ENCODE results near the gene AKAP14. TPM values are rescaled to one million over a fixed set of nuclear protein-coding genes. Genes with fewer than 3 reads are reported as not detected.
A peak's percentile ranks its signal among the peaks of the same experiment; 100 is the strongest.
"Not testable (repeated sequence)": the region's sequence is repeated elsewhere in the genome, so short reads cannot be mapped to it uniquely, and the experiment has no call there.

The AKAP14 gene
- not detected for total RNA-seq
- long read RNA-seq, donor 1: 0 reads
- long read RNA-seq, donor 2: 0 reads

DNA sequence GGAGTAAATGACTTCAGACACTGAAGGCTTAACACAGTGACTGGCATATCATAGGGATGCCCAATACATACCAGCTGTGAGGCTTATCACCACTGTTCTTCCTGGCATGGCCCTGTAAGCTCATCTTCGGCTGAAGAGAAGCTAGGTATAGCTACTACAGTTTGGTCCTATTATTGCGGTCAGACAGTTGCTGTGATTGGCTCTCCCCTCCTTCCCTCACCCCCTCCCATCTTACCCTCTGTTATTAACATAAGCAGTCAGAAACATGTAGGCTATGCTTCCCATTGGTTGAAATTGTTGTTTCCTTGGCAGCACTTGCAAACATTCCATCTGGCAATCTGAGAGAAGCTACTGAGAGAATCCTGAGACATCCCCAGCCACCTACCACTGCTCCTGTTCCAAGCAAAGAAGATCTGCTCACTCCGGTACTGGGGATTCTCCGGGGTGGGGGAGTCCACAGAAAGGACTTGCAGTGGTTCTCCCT is at the start of gene AKAP14:
Gene AKAP14, plus strand, starts transcription at position 51 of the 484 bp plus-strand sequence. CDS start 7,331 bp downstream, outside the sequence.
- intact Hi-C loops (cut with DNase I): no loop called here
- DNase-seq (ENCODE audit: low spot score): no peak

DNA sequence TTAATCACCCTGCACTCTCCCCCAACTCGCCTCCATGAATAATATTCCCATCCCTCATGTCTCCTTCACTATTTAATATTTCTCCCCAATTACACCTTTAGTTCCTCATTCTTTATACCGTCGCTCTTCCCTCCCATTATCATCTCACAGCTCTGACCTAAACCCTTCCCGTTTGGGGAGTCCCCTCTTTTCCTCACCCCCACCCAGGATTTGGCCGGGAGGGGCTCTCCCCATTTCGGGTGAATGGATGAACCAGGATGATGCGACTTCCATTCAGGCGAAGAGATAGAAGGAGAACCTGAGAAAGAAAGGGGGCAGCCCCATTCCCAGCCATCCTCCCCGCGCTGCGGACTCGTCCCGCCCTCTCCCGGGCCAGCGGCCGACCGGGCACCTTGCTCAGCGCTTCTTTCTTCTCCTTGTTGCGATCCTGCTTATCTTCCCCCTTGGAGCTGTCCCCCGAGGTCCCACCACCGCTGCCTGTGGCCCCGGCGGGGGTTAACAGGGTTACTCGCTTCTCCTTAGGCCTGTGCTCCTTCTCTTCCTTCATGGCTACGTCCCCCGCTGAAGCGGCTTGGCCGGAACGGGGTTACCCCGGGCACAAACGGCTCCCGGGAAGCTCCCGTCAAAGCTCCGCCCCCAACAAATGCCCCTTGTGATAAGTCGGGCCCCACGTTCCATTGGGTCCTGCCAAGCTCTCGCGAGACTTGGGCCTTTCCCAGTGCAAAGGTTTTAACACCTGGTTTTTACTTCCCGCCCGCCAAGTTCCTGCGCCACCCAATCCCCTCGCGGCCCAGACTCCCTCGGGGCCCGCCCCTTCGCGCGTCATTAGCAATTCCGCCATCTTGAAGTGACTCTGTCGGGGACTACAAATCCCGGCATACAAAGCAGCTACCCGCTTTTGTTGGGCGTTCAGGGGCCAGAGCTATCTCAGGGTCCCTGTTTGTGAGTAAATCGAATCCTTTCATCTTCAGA is 43.0 kb upstream of the AKAP14 start, which contains the start of gene UPF3B:
Gene UPF3B, minus strand, starts transcription at position 582 of the 972 bp plus-strand sequence. Its CDS starts 35 bp downstream, at position 547.
- DNase-seq (ENCODE audit: low spot score): peak; percentile 98
- intact Hi-C loops (cut with DNase I): no loop called here

DNA sequence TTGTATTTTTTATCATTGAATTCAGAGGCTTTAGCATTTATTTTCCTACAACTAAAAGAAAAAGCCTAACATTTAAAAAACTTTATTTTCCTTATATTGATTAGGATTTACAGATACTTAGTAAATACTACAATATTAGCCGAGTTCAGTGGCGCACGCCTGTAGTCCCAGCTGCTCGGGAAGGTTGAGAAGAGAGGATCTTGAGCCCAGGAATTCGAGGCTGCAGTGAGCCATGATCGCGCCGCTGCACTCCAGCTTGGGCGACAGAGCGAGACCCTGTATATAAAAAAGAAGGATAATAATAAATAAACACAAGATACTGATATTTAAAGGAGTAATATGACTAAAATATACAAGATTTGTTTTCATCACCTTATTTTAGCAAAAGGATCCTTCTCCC is 42.2 kb upstream of the AKAP14 start:
- intact Hi-C loops (cut with DNase I): no loop called here
- no peak for DNase-seq (ENCODE audit: low spot score)

DNA sequence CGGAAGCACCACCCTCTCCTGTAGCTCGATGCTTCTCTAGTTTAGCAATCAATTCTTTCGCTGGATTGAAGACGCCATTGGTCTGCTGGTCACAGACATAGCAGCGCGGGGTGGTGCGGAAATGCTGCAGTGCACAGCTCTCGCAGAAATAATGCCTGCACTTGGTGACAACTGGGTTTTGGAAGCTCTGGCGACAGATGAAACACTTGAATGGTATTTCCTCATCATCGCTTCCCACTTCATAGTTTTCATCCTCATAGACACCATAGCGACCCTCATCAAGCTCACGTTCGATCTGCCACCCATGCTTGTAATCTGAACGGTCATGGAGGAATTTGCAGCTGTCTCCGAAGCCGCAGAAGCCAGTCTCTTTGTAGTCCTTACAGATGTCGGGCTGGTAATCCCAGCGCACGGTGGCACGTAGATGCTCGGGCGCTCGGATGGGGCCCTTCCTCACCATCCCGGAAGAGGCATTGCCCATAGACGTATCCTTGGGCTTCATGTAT is 25.0 kb upstream of the AKAP14 start:
- intact Hi-C loops (cut with DNase I): loop anchor here in 1 of 2 donors (5.0 kb wide), 1 partner anchor 898 kb away; the partner anchor contains the start of gene LONRF3
- no peak for DNase-seq (ENCODE audit: low spot score)

DNA sequence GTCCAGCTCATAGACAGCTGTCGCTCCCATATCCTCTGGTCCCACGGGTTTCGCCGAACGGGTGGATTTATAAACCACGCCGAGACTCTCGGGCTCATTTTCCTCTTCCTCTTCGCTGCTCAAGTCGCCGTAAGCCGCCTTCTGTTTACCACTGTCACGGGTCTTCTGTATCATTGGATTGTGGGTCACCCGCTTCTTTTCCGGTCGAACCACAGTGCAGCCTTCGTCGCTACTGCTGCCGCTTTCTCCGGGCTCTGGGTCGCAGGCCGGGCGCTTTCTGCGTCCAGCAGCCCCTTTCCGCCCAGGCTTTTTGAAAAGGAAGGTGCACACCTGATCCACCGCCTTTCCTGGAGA is 24.5 kb upstream of the AKAP14 start:
- intact Hi-C loops (cut with DNase I): loop anchor here in 1 of 2 donors (5.0 kb wide), 1 partner anchor 899 kb away; the partner anchor contains the start of gene LONRF3
- no peak for DNase-seq (ENCODE audit: low spot score)

DNA sequence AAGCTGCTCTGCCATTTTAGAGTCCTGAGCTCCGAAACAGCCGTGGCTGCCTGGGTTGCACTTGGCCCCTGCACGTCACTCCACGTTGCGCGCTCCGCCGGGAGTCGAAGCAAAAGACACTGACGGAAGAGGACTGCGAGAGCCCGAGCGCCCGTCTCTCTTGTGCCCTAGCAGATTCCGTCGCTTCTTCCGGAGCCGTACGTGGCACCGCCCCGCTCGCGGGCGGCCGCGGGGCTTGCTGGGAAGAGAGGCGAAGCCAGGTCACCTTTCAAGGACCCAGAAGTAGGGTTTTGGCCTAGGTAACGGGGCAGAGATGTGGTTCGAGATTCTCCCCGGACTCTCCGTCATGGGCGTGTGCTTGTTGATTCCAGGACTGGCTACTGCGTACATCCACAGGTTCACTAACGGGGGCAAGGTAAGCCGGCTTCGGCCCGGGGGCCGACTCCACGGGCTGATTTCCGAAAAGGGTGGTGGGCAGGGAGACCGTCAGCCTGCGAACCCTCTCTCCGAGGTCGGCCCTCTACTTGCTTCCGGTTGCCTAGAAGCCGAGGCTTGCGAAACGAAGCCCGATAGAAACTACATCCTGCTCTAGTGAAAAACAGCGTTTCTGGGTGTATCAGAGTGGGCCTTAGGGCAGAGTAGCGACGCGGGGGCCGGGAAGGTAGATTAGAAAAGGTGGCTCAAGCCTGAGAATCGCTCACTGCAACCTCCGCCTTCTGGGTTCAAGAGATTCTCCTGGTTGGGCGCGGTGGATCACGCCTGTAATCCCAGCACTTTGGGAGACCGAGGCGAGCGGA is 23.9 kb upstream of the AKAP14 start, which contains the start of the genes NDUFA1 and RNF113A:
Gene NDUFA1, plus strand, starts transcription at position 234 of the 797 bp plus-strand sequence. Its CDS starts 80 bp downstream, at position 314.
Gene RNF113A, minus strand, starts transcription at position 135 of the 797 bp plus-strand sequence. Its CDS starts 120 bp downstream, at position 15.
- intact Hi-C loops (cut with DNase I): loop anchor here in 1 of 2 donors (5.0 kb wide), 1 partner anchor 899 kb away; the partner anchor contains the start of gene LONRF3
- DNase-seq (ENCODE audit: low spot score): peak; percentile 95

DNA sequence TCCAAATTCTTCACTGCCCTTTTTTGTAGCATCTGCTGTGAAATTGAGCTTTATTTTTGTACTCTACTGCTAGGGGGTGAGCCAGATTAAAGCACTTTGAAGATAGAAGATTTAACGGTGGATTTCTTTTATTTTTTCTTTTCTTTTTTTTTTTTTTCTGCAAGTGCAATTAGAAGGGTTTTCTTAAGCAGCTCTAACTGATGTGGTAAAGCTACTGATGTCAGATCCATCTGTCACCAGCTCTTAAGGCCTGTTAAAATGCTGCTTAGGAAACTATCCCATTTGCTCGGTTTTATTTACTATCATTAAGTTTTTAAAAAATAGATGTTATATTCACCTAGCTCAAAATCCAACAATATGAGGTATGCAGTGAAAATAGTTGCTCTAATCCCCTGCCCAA is 17.0 kb upstream of the AKAP14 start:
- intact Hi-C loops (cut with DNase I): no loop called here
- no peak for DNase-seq (ENCODE audit: low spot score)

DNA sequence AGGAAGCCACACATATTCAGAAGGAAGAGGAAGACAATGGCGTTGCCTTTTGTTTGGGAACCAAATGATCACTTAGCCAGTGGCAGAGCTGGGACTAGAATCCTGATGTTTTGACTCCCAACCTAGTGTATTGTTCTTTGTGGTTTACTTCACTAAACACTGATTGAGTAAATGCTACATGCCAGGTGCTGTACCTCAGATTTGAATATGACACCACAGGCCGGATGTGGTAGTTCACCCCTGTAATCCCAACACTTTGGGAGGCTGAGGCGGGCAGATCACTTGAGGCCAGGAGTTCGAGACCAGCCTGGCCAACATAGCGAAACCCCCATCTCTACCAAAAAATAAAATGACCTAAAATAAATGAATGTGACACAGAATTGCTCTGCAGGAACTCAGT is 15.6 kb upstream of the AKAP14 start:
- no peak for DNase-seq (ENCODE audit: low spot score)
- intact Hi-C loops (cut with DNase I): no loop called here

DNA sequence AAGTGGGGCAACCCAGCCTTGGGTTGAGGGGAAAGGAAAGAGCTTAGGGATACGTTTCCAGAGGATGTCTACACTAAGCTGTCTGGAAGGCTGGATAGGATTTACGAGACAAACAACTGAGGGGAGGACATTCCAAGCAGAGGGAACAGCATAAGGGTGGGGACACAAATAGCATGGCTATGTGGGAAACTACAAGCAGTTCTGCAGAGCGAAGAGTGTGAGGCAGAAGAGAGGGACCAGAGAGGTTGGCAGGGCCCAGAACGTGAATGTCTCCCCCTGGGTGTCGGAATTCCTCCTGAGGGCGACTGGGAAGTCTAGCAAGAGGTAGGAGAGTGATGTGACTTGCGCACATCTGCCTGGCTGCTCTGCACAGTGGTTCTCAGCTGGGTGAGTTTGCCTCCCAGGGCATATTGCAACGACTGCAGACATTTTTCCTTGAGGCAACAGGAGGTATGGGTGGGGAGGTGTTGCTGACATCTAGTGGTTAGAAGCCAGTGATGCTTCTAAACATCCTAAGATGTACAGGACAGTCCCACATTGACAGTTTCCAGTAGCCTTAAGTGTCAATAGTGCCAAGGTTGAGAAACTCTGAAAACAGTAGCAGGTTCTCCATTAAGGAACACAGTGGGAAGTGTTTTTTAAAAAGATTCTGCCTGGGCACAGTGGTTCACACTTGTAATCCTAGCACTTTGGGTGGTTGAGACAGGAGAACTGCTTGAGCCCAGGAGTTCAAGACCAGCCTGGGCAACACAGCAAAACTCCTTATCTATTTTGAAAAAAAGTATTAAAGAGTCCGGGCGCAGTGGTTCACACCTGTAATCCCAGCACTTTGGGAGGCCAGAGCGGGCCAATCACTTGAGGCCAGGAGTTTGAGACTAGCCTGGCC is 14.9 kb upstream of the AKAP14 start:
- DNase-seq (ENCODE audit: low spot score): no peak
- intact Hi-C loops (cut with DNase I): no loop called here

DNA sequence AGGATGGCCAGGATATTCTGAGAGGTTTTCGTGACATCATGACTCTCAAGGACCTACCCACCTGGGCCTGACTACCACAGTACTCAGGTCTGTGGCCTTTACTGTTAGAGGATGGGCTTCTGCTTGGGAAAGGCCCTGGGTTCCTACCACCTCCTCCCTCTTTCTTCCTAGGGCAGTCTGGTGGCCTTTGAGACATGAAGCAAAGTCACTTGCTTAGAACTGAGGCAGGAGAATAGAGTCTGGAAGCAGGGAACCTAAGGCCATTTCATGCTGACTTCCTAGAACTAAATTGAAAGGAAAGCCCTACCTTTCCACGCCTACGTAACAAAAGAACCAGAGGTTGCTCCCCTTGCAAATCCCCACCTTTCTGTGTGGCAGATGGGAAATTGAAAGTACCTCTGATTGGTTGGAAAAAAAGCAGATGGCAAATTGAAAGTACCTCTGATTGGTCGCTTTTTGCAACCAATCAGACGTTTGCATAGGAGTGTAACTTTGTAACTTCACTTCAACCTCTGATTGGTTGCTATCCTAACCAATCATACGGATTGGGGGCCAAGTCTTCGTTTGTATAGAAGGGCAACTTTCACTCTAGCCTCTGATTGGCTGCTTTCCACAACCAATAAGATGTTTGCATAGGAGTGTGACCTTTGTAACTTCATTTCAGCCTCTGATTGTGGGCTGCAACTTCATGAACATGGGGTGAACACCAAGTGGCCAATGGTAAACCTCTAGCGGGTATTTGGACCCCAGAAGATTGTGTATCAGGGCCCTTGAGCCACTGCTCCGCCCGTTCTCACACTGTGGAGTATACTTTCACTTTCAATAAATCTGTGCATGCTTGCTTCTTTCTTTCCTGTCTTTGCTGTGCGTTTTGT is 9.9 kb upstream of the AKAP14 start:
- intact Hi-C loops (cut with DNase I): no loop called here
- no peak for DNase-seq (ENCODE audit: low spot score)

DNA sequence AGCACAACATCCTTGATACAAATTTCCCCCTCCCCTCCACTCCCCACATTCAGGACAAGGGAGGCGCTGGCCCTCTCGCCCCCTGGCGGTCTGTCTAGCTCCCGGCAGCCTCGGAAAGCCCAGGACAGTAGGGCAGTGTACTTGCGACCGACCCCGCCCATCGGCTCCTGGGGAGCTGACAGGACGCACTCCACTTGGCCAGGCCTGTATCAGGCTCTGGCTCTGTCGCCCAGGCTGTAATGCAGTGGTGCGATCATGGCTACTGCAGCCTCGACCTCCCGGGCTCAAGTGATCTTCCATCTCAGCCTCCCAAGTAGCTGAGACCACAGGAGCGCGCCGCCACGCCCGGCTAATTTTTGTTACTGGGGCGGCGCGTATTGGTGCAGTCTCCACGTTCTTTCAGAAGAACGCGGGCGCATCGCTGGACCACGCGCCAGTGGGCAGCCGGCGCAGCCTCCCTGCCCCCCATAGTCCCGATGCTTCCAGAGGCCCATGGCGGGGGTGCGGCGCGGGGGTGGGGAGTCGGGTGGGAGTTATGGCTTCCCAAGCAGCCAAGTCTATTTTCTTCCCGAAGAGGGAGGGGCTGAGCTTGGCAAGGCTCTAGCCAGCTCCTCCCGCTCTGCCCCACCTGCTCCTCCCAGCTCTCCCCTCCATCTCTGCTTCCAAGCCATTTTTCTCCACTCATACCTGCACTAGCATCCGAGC is 7.8 kb upstream of the AKAP14 start:
- intact Hi-C loops (cut with DNase I): no loop called here
- peak; percentile 84 for DNase-seq (ENCODE audit: low spot score)

DNA sequence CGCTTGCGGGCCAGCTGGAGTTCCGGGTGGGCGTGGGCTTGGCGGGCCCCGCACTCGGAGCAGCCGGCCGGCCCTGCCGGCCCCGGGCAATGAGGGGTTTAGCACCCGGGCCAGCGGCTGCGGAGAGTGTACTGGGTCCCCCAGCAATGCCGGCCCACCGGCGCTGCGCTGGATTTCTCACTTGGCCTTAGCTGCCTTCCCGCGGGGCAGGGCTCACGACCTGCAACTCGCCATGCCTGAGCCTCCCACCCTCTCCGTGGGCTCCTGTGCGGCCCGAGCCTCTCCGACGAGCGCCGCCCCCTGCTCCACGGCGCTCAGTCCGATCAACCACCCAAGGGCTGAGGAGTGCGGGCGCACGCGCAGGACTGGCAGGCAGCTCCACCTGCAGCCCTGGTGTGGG is 5.1 kb upstream of the AKAP14 start:
- DNase-seq (ENCODE audit: low spot score); intact Hi-C loops (cut with DNase I): not testable (repeated sequence)

DNA sequence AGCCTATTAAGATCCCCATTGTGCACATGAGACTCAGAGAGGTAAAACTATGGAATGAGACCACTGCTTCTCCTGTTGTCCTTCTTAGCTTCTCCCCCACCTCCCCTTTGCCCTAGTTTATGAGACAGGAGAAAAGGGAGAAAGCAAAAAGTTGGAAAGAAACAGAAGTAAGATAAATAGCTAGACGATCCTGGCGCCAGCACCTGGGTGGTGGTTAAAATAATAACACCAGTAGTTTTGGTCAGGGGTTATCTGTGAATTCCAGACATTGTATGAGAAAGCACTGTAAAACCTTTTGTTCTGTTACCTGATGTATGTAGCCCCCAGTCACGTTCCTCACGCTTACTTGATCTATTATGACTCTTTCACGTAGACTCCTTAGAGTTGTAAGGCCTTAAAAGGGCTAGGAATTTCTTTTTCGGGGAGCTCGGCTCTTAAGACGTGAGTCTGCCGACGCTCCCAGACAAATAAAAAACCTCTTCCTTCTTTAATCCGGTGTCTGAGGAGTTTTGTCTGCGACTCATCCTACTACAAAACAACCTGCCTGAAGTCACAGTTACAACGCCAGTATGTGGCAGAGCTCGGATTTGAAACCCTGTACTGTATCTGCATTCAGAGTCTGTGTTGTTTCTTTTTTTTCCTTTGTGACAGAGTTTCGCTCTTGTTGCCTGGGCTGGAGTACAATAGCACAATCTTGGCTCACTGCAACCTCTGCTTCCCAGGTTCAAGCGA is 3.6 kb upstream of the AKAP14 start:
- DNase-seq (ENCODE audit: low spot score); intact Hi-C loops (cut with DNase I): not testable (repeated sequence)

DNA sequence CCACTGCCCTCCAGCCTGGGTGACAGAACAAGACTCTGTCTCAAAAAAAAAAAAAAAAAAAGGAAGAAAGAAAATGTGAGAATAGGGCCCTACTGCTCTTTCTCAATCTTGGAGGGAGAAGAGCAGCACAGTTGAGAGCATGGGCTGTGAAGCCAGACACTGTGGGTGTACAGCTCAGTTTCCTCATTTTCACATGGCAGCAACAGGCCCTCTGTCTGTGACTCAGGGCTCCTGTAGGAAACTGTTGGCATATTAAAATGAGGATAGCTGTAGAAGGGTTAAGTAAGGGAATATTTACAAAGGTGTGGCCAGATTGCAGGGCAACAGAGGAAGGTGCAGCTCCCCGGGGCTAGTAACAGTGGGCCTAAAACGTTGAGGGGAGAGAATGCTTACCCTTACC is 3.4 kb downstream of the AKAP14 start:
- no peak for DNase-seq (ENCODE audit: low spot score)
- intact Hi-C loops (cut with DNase I): no loop called here

DNA sequence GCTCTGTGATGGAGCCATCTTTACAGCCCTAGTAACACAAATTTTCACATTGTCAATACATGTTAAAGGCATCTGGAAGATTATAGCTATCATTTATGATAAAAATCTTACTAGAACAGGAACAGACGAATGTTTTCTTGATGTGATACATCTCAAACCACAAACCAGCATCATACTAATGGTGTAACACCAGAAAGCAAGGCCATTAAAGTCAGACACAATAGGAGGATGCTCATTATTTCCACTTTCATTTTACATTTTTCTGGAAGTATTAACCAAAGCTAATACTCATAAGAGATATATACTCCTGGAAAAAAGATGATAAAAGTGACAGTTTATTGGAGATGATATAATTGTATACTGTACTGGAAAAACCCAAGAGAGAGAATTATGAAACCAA is 5.3 kb downstream of the AKAP14 start:
- intact Hi-C loops (cut with DNase I): no loop called here
- no peak for DNase-seq (ENCODE audit: low spot score)

DNA sequence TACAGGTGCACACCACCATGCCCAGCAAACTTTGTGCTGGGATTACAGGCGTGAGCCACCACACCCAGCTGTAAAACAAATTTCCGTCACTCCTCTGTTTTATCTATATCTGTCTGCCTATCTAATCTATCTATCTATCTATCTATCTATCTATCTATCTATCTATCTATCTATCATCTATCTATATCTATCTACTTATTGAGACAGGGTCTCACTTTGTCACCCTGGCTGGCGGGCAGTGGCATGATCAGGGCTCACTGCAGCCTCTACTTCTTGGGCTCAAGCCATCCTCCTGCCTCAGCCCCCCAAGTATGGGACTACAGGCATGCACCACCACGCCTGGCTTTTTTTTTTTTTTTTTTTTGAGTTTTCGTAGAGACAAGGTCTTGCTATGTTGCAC is 20.6 kb downstream of the AKAP14 start:
- DNase-seq (ENCODE audit: low spot score): peak; percentile 17
- intact Hi-C loops (cut with DNase I): no loop called here

Measured in posterior vena cava (tissue), 2 donors.